ENCODE measurements around the gene GHRH.

Gene GHRH

DNA sequence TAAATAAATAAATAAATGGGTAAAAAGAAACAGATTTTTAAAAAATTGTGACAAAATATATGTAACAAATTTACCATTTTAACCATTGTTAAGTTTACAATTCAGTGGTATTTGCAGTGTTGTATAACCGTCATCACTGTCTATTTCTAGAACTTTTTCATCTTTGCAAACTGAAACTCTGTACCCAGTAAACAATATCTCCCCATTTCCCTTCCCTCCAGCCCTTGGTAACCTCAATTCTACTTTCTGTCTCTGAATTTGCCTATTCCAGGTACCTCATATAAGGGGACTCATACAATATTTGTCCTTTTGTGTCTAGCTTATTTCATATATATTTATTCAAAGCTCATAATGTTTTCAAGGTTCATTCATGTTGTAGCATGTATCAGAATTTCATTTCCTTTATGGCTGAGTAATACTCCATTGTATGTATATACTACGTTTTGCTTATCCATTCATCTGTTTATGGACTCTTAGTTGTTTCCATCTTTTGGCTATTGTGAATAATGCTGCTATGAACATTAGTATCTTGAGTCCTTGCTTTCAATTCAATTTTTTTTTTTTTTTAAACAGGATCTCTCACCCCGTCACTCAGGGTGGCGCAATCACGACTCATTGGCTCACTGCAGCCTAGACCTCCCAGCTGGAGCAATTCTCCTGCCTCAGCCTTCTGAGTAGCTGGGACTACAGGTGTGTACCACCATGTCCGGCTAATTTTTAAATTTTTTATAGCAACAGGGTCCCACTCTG, 36.8 kb upstream of the GHRH start:
- DNase-seq (ENCODE audit: low spot score) = no peak
- TF ChIP-seq CTCF (IDR thresholded peaks at IDR 0.05; ENCODE audit: extremely low read depth, insufficient read depth, missing control alignments) = no peak
- in situ Hi-C loops (cut with MboI; ENCODE audit: low pct_unique_long_range_greater_than_20kb, low sequenced_read_pairs, unreplicated experiment) = no loop called here

DNA sequence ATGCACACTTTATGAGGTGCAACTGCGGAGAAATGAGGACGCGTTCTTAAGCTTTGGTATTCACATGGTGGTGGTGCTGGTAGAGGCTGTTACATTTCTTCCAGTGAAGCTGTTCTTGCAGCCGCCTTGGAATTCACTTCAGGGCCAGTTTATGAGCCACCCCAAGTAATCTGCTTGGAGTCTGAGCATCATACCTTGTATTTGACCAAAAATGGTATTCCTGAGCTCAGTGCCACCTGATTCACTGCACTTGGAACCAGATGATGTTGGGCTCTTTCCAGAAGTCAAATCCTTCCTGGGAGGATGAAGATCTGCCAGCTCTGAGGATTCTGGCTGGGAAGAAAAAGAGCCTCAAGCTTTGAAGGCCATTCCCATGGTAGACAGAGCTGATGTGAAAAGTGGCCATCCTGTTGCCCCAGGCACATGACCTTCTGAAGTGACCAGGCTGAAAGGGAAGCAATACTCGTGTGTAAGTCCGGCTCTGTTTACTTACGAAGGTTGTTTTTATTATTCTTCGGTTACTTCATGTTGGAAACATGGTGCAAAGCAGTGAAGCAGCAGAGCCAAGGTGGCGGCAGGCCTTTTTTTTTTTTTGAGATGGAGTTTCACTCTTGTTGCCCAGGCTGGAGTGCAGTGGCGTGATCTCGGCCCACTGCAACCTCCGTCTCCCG, 35.6 kb upstream of the GHRH start:
- in situ Hi-C loops (cut with MboI; ENCODE audit: low pct_unique_long_range_greater_than_20kb, low sequenced_read_pairs, unreplicated experiment) = no loop called here
- DNase-seq (ENCODE audit: low spot score) = no peak
- TF ChIP-seq CTCF (IDR thresholded peaks at IDR 0.05; ENCODE audit: extremely low read depth, insufficient read depth, missing control alignments) = no peak

DNA sequence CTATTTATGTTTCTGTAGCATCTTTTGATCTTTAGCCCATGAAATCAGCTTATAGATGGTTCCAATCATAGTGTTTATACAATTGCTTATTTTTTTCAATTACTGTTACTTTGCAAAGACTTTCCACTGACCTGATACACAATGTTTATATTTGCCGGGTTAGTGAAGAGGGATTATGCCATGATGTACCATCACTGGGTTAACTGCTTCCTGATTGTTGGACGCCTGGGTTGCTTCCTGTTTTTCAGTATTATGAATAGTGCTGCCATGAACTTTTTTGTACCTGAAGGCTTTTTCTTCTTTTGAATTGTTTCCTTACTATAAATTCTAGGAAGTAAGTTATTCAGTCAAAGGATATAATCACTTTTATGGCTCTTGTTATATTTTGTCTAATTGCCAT, 34.8 kb upstream of the GHRH start:
- no peak for TF ChIP-seq CTCF (IDR thresholded peaks at IDR 0.05; ENCODE audit: extremely low read depth, insufficient read depth, missing control alignments)
- in situ Hi-C loops (cut with MboI; ENCODE audit: low pct_unique_long_range_greater_than_20kb, low sequenced_read_pairs, unreplicated experiment) = no loop called here
- DNase-seq (ENCODE audit: low spot score) = no peak

- no peak for TF ChIP-seq CTCF (IDR thresholded peaks at IDR 0.05; ENCODE audit: extremely low read depth, insufficient read depth, missing control alignments)
- in situ Hi-C loops (cut with MboI; ENCODE audit: low pct_unique_long_range_greater_than_20kb, low sequenced_read_pairs, unreplicated experiment) = no loop called here
- DNase-seq (ENCODE audit: low spot score) = no peak
These were observed 34.0 kb upstream of the GHRH start for GRCh38 chr20:37295595-37295994.

- no peak for TF ChIP-seq CTCF (IDR thresholded peaks at IDR 0.05; ENCODE audit: extremely low read depth, insufficient read depth, missing control alignments)
- no peak for DNase-seq (ENCODE audit: low spot score)
- in situ Hi-C loops (cut with MboI; ENCODE audit: low pct_unique_long_range_greater_than_20kb, low sequenced_read_pairs, unreplicated experiment) = no loop called here
These were observed 33.4 kb upstream of the GHRH start for GRCh38 chr20:37295001-37295400.

GRCh38 chr20:37294262-37294981, 32.8 kb upstream of the GHRH start:
- no peak for TF ChIP-seq CTCF (IDR thresholded peaks at IDR 0.05; ENCODE audit: extremely low read depth, insufficient read depth, missing control alignments)
- in situ Hi-C loops (cut with MboI; ENCODE audit: low pct_unique_long_range_greater_than_20kb, low sequenced_read_pairs, unreplicated experiment) = no loop called here
- no peak for DNase-seq (ENCODE audit: low spot score)
